Kidney (tissue), 14 donors: ENCODE results near the gene ACVRL1. TPM values are rescaled to one million over a fixed set of nuclear protein-coding genes. Genes with fewer than 3 reads are reported as not detected.

Experiments
- DNase-seq, 5 donors: peaks; one replicate each; pipeline ENCODE4 v3.0.0-alpha.2; 2013 to 2020
- FAIRE-seq: peaks from 2 replicates; lab custom pipeline; 2012; peaks lifted over from hg19 to GRCh38; lab: Jason Lieb, UNC
- H3K27ac ChIP-seq, 2 donors: one replicate each; pipeline ENCODE4 v1.7.0; 2013; ENCODE audit warnings: low read depth in 2 of 2, low read length in 2 of 2, inconsistent platforms in 1 of 2
- H3K27me3 ChIP-seq: one replicate; pipeline ENCODE4 v1.7.1; 2013; ENCODE audit warnings: low read length, inconsistent platforms; ENCODE audit not compliant: control insufficient read depth, insufficient read depth
- H3K36me3 ChIP-seq, 3 donors: one replicate each; pipeline versions ENCODE4 v1.7.0 to v1.7.1; 2013; ENCODE audit warnings: low read length in 3 of 3, control low read depth in 1 of 3, inconsistent platforms in 1 of 3; ENCODE audit not compliant: insufficient read depth in 3 of 3, control insufficient read depth in 2 of 3
- H3K4me1 ChIP-seq, 3 donors: one replicate each; pipeline versions ENCODE4 v1.7.0 to v1.7.1; 2013; ENCODE audit warnings: low read length in 3 of 3, inconsistent platforms in 1 of 3, low read depth in 1 of 3; ENCODE audit not compliant: control insufficient read depth in 2 of 3, insufficient read depth in 2 of 3
- H3K4me3 ChIP-seq, 3 donors: one replicate each; pipeline versions ENCODE4 v1.7.0 to v1.8.1; 2013; ENCODE audit warnings: low read length in 3 of 3, control low read depth in 1 of 3, inconsistent platforms in 1 of 3
- H3K9ac ChIP-seq, 3 donors: one replicate each; pipeline versions ENCODE4 v1.7.0 to v1.7.1; 2013; ENCODE audit warnings: low read length in 3 of 3, control low read depth in 1 of 3, inconsistent platforms in 1 of 3
- H3K9me3 ChIP-seq, 3 donors: one replicate each; pipeline versions ENCODE4 v1.7.0 to v1.7.1; 2013; ENCODE audit warnings: low read length in 3 of 3, control low read depth in 1 of 3, inconsistent platforms in 1 of 3; ENCODE audit not compliant: control insufficient read depth in 2 of 3, insufficient read depth in 1 of 3
- intact Hi-C: fragments of 100-400 bp; cut with DNase I; formaldehyde crosslinking; loops from one replicate; pipeline ENCODE4 v1.11.1; 2022
- polyA plus RNA-seq: library from polyadenylated mRNA; stranded (reverse); fragments of 350-450 nt; fragmentation: Illumina TruSeq; extraction: RNeasy Lipid Tissue Mini Kit (QIAGEN cat#74804); gene quantifications from one replicate; pipeline ENCODE4 v1.2.3, GENCODE V29; 2014; ENCODE audit warnings: low read depth, low replicate concordance; ENCODE audit not compliant: insufficient read depth
- total RNA-seq: library from RNA; stranded (reverse); fragmentation: NEBNext Ultra II Directional; extraction: Animal tissue kit (Norgen Biotek cat#: 25700); gene quantifications from one replicate; pipeline ENCODE4 v1.2.1, GENCODE V29; 2021
- TF ChIP-seq, protein P1 (sequence below): IDR thresholded peaks from 3 replicates; pipeline ENCODE4 v1.5.1; 2012; ENCODE audit warnings: mild to moderate bottlenecking, moderate library complexity, borderline replicate concordance; ENCODE audit not compliant: insufficient read depth; ENCODE audit errors: extremely low read depth
- donor health status: control.
- donor health status: control.
- donor health status: control.
- donor health status: control.
- donor health status: control.
- donor health status: DM: yes; HTN: yes; CAD: no.
- donor health status: Normal renal cell carcinoma (clear cell type).

Gene ACVRL1
- total and polyA plus RNA-seq, 2 donors from 2014 or later = 29.1 to 88.4 TPM

DNA sequence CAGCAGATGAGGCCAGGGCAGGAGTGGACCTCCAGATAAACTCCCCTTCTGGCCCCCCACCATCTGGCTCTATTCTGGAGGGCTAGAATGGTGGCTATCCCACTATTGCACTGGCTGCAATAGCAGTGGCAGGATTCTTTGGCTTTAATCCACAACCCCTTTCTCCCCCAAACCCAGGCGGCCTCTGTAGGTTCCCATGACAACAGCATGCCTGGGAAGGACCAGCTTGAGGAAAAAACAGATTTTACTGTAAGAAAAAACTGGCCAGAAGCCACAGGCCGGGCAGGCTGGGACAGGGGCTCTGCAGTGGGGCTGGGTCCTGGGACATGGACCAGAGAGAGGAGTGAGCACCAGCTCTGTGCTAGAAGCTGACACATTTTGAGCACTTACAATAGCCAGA is 30.6 kb downstream of the ACVRL1 start:
- Histone ChIP-seq H3K27me3 (no peaks in the 10 kb centered on the region), H3K9me3 (no peaks in the 10 kb centered on the region), H3K9ac (no peak overlapping the region), H3K4me3 (no peak overlapping the region), H3K36me3 (no peaks in the 10 kb centered on the region), H3K27ac (no peak overlapping the region), H3K4me1 (peaks cover 0 to 15% (median 12%) of the 10 kb centered on the region in 3 donors)
- FAIRE-seq (no peak), DNase-seq (peak in 1 of 5 donors; percentile 61)
- intact Hi-C loops = no loop called here
- TF ChIP-seq, protein P1, sequence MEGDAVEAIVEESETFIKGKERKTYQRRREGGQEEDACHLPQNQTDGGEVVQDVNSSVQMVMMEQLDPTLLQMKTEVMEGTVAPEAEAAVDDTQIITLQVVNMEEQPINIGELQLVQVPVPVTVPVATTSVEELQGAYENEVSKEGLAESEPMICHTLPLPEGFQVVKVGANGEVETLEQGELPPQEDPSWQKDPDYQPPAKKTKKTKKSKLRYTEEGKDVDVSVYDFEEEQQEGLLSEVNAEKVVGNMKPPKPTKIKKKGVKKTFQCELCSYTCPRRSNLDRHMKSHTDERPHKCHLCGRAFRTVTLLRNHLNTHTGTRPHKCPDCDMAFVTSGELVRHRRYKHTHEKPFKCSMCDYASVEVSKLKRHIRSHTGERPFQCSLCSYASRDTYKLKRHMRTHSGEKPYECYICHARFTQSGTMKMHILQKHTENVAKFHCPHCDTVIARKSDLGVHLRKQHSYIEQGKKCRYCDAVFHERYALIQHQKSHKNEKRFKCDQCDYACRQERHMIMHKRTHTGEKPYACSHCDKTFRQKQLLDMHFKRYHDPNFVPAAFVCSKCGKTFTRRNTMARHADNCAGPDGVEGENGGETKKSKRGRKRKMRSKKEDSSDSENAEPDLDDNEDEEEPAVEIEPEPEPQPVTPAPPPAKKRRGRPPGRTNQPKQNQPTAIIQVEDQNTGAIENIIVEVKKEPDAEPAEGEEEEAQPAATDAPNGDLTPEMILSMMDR = no peak

DNA sequence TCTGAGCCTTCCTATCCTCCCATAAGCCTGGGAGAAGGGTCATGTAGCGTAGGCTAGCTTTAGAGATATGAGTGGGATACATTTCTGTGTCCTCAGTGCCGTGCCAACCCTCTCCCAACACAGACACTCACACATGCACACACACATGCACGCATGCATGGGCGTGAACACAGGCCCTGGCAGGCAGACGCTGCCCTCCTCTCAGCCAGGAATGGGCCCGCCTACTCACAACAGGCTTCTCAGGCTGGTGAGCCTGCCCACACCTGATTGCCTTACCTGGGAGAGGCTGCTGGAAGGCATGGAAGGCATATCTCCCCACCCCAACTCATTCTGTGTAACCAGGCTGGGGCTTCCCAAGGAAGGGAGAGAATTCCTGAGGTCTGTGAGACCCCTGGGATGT is 31.4 kb downstream of the ACVRL1 start:
- no peak for FAIRE-seq
- H3K4me1 ChIP-seq = peaks cover 0 to 15% (median 14%) of the 10 kb centered on the region in 3 donors
- no peaks in the 10 kb centered on the region for H3K36me3 ChIP-seq
- H3K27ac ChIP-seq = no peak overlapping the region
- no peaks in the 10 kb centered on the region for H3K9me3 ChIP-seq
- TF ChIP-seq, protein P1 = no peak
- H3K9ac ChIP-seq = no peak overlapping the region
- H3K27me3 ChIP-seq = no peaks in the 10 kb centered on the region
- no peak for DNase-seq
- no peak overlapping the region for H3K4me3 ChIP-seq
- intact Hi-C loops = no loop called here

GRCh38 chr12:51941011-51941581 is 33.8 kb downstream of the ACVRL1 start:
- H3K9me3 ChIP-seq = peaks cover 0 to 8% (median 0%) of the 10 kb centered on the region in 3 donors
- no peak overlapping the region for H3K9ac ChIP-seq
- peak in 1 of 5 donors; percentile 72 for DNase-seq
- no peak overlapping the region for H3K4me3 ChIP-seq
- TF ChIP-seq, protein P1 = no peak
- no peaks in the 10 kb centered on the region for H3K36me3 ChIP-seq
- H3K27ac ChIP-seq = no peak overlapping the region
- H3K4me1 ChIP-seq = peaks cover 0 to 15% (median 14%) of the 10 kb centered on the region in 3 donors
- intact Hi-C loops = no loop called here
- no peaks in the 10 kb centered on the region for H3K27me3 ChIP-seq
- no peak for FAIRE-seq
